H1 (cell line): ENCODE results near the gene GTF2F2. TPM values are rescaled to one million over a fixed set of nuclear protein-coding genes. Genes with fewer than 3 reads are reported as not detected.

Experiments
- CTCF ChIA-PET: fragments of 300-600 bp; sonication (Branson Sonifier 250); formaldehyde crosslinking; loops from one replicate; lab custom pipeline; 2021; ENCODE audit not compliant: partially characterized antibody; lab: Charles Lee
- POLR2A ChIA-PET: fragments of 300-600 bp; sonication (Branson Sonifier 250); formaldehyde crosslinking; loops from one replicate; lab custom pipeline; 2021; ENCODE audit warnings: inconsistent platforms; ENCODE audit not compliant: partially characterized antibody; lab: Charles Lee
- DNase-seq, 2 experiments: peaks; one replicate each; pipeline versions ENCODE4 v3.0.0 to v3.0.0-alpha.2; 2010 to 2022; ENCODE audit warnings: low spot score in 2 of 2, low read depth in 1 of 2, mixed read lengths in 1 of 2
- FAIRE-seq: peaks from 2 replicates; lab custom pipeline; 2011; peaks lifted over from hg19 to GRCh38; lab: Jason Lieb, UNC
- H2AFZ ChIP-seq: 2 replicates; pipeline ENCODE4 v1.8.1; 2012; ENCODE audit warnings: low read length, inconsistent platforms
- H2AK5ac ChIP-seq: 2 replicates; pipeline ENCODE4 v1.6.1; 2013; ENCODE audit warnings: low read depth, low read length
- H2BK120ac ChIP-seq: replicated peaks from 2 replicates; pipeline ENCODE3; 2013; ENCODE audit warnings: low read depth, low read length, inconsistent platforms
- H2BK12ac ChIP-seq: 2 replicates; pipeline ENCODE4 v1.6.1; 2013; ENCODE audit warnings: low read depth, low read length
- H2BK15ac ChIP-seq: 2 replicates; pipeline ENCODE4 v1.6.1; 2013; ENCODE audit warnings: low read length
- H2BK20ac ChIP-seq: 2 replicates; pipeline ENCODE4 v1.6.1; 2013; ENCODE audit warnings: low read length
- H2BK5ac ChIP-seq: 2 replicates; pipeline ENCODE4 v1.6.1; 2013; ENCODE audit warnings: low read depth, low read length
- H3K14ac ChIP-seq: 2 replicates; pipeline ENCODE4 v1.6.1; 2013; ENCODE audit warnings: inconsistent platforms; ENCODE audit not compliant: insufficient read length
- H3K18ac ChIP-seq: 2 replicates; pipeline ENCODE4 v1.6.1; 2013; ENCODE audit warnings: low read length; ENCODE audit errors: extremely low read depth
- H3K23ac ChIP-seq: 2 replicates; pipeline ENCODE4 v1.6.1; 2013; ENCODE audit warnings: inconsistent platforms; ENCODE audit not compliant: insufficient read length
- H3K23me2 ChIP-seq: 2 replicates; pipeline ENCODE4 v1.6.1; 2013; ENCODE audit warnings: low read depth, low read length
- H3K27ac ChIP-seq: 2 replicates; pipeline ENCODE4 v1.6.1; 2011; ENCODE audit warnings: low read depth, low read length, inconsistent platforms
- H3K27me3 ChIP-seq, 4 experiments: replicated peaks in 1 of 4; 1 replicate in 1 of 4; 2 replicates in 3 of 4; pipeline versions ENCODE4 v1.6.1 to v1.8.1; 2011 to 2013; ENCODE audit warnings: low read length in 3 of 4, mild to moderate bottlenecking in 3 of 4, inconsistent platforms in 2 of 4, mixed read lengths in 2 of 4, moderate library complexity in 1 of 4; ENCODE audit not compliant: control insufficient read depth in 3 of 4, insufficient read depth in 3 of 4; ENCODE audit errors: extremely low read depth in 1 of 4
- H3K36me3 ChIP-seq, 4 experiments: 2 replicates each; pipeline versions ENCODE4 v1.6.1 to v1.8.1; 2011 to 2013; ENCODE audit warnings: mild to moderate bottlenecking in 4 of 4, low read length in 3 of 4, moderate library complexity in 2 of 4, control low read depth in 1 of 4, inconsistent platforms in 1 of 4; ENCODE audit not compliant: insufficient read depth in 4 of 4, control insufficient read depth in 2 of 4
- H3K4ac ChIP-seq: replicated peaks from 2 replicates; pipeline ENCODE3; 2013; ENCODE audit warnings: low read length, low read depth, mixed read lengths, inconsistent platforms; ENCODE audit not compliant: insufficient read length
- H3K4me1 ChIP-seq, 4 experiments: replicated peaks in 1 of 4; 1 replicate in 1 of 4; 2 replicates in 3 of 4; pipeline versions ENCODE4 v1.6.1 to v1.8.1; 2011 to 2013; ENCODE audit warnings: low read length in 3 of 4, inconsistent platforms in 2 of 4, mixed read lengths in 1 of 4; ENCODE audit not compliant: insufficient read depth in 4 of 4, control insufficient read depth in 3 of 4
- H3K4me2 ChIP-seq, 2 experiments: 2 replicates each; pipeline versions ENCODE4 v1.6.1 to v1.8.1; 2011 to 2013; ENCODE audit warnings: low read depth in 2 of 2, low read length in 2 of 2, control low read depth in 1 of 2, inconsistent platforms in 1 of 2, mild to moderate bottlenecking in 1 of 2; ENCODE audit not compliant: insufficient read depth in 1 of 2
- H3K4me3 ChIP-seq, 4 experiments: fragments of 200-600, 300-600 bp in 1 of 4; sonication (generic), shearing (Covaris generic), sonication (Bioruptor Twin) in 1 of 4; 2 replicates each; pipeline versions ENCODE4 v1.5.1 to v1.8.1; 2011 to 2016; ENCODE audit warnings: low read length in 4 of 4, low read depth in 3 of 4, control low read depth in 2 of 4, inconsistent platforms in 2 of 4, mild to moderate bottlenecking in 2 of 4, mixed read lengths in 1 of 4, moderate library complexity in 1 of 4; ENCODE audit not compliant: insufficient read depth in 2 of 4; ENCODE audit errors: extremely low read depth in 1 of 4
- H3K56ac ChIP-seq: replicated peaks from 2 replicates; pipeline ENCODE3; 2013; ENCODE audit warnings: low read depth, mild to moderate bottlenecking, mixed read lengths, low read length, inconsistent platforms; ENCODE audit not compliant: insufficient read length
- H3K79me1 ChIP-seq: 2 replicates; pipeline ENCODE4 v1.6.1; 2013; ENCODE audit warnings: low read depth, low read length, control low read depth
- H3K79me2 ChIP-seq, 2 experiments: 2 replicates each; pipeline versions ENCODE4 v1.6.1 to v1.8.1; 2012 to 2013; ENCODE audit warnings: low read length in 2 of 2, mild to moderate bottlenecking in 2 of 2, inconsistent platforms in 1 of 2; ENCODE audit not compliant: insufficient read depth in 2 of 2, control insufficient read depth in 1 of 2
- H3K9ac ChIP-seq, 4 experiments: replicated peaks in 1 of 4; 1 replicate in 1 of 4; 2 replicates in 3 of 4; pipeline versions ENCODE4 v1.6.1 to v1.8.1; 2011 to 2013; ENCODE audit warnings: low read depth in 3 of 4, low read length in 3 of 4, control low read depth in 2 of 4, mild to moderate bottlenecking in 2 of 4, moderate library complexity in 2 of 4, inconsistent platforms in 1 of 4; ENCODE audit errors: extremely low read depth in 1 of 4
- H3K9me3 ChIP-seq, 2 experiments: 2 replicates each; pipeline versions ENCODE4 v1.6.1 to v1.8.1; 2012 to 2013; ENCODE audit warnings: mild to moderate bottlenecking in 2 of 2, moderate library complexity in 2 of 2, control low read depth in 1 of 2, inconsistent platforms in 1 of 2, low read depth in 1 of 2, low read length in 1 of 2, mixed read lengths in 1 of 2; ENCODE audit not compliant: insufficient read depth in 2 of 2
- H4K20me1 ChIP-seq, 2 experiments: replicated peaks in 1 of 2; 2 replicates each; pipeline versions ENCODE3 to v1.8.1; 2011 to 2013; ENCODE audit warnings: inconsistent platforms in 2 of 2, low read length in 2 of 2, mild to moderate bottlenecking in 1 of 2; ENCODE audit not compliant: insufficient read depth in 2 of 2, control insufficient read depth in 1 of 2
- H4K5ac ChIP-seq: 2 replicates; pipeline ENCODE4 v1.6.1; 2013; ENCODE audit warnings: low read length, low read depth, mixed read lengths, inconsistent platforms; ENCODE audit not compliant: insufficient read length
- H4K8ac ChIP-seq: 2 replicates; pipeline ENCODE4 v1.8.0; 2013; ENCODE audit warnings: mild to moderate bottlenecking, moderate library complexity, low read length, inconsistent platforms; ENCODE audit not compliant: insufficient read depth; ENCODE audit errors: extremely low read depth
- H4K91ac ChIP-seq: replicated peaks from 2 replicates; pipeline ENCODE3; 2013; ENCODE audit warnings: low read length, mixed read lengths, inconsistent platforms; ENCODE audit not compliant: insufficient read length
- ASH2L ChIP-seq: fragments of 200-600, 300-600 bp; sonication (generic); IDR thresholded peaks from one replicate; pipeline ENCODE4 v1.7.1; 2017; ENCODE audit warnings: low read length
- BACH1 ChIP-seq: IDR thresholded peaks from 2 replicates; pipeline ENCODE4 v1.6.1; 2012; ENCODE audit warnings: low read length, improper control_type of control experiment
- BCL11A ChIP-seq, 2 experiments: IDR thresholded peaks; one replicate each; pipeline ENCODE4 v1.6.1; 2011; ENCODE audit warnings: low read depth in 2 of 2, low read length in 2 of 2, mild to moderate bottlenecking in 2 of 2
- EZH2 ChIP-seq: fragments of 200-600 bp; sonication (generic); IDR thresholded peaks from 2 replicates; pipeline ENCODE4 v1.7.1; 2012; ENCODE audit warnings: low read depth, mild to moderate bottlenecking, moderate library complexity, low read length, inconsistent platforms; ENCODE audit not compliant: severe bottlenecking
- JUN ChIP-seq: IDR thresholded peaks from 2 replicates; pipeline ENCODE4 v1.6.1; 2011; ENCODE audit warnings: low read depth, mild to moderate bottlenecking, improper control_type of control experiment, low read length
- KDM1A ChIP-seq: fragments of 200-600, 300-600 bp; sonication (generic); IDR thresholded peaks from 2 replicates; pipeline ENCODE4 v1.7.1; 2016; ENCODE audit warnings: mild to moderate bottlenecking, low read length, borderline replicate concordance
- RAD21 ChIP-seq, 2 experiments: IDR thresholded peaks in 1 of 2; conservative IDR thresholded peaks in 1 of 2; 2 replicates each; pipeline ENCODE4 v1.6.1; 2011; ENCODE audit warnings: low read depth in 2 of 2, low read length in 2 of 2, improper control_type of control experiment in 1 of 2, inconsistent platforms in 1 of 2, mild to moderate bottlenecking in 1 of 2, moderate library complexity in 1 of 2
- RFX5 ChIP-seq: IDR thresholded peaks from 2 replicates; pipeline ENCODE4 v1.6.1; 2011; ENCODE audit warnings: low read depth, low read length, improper control_type of control experiment, borderline replicate concordance
- SP1 ChIP-seq: IDR thresholded peaks from 2 replicates; pipeline ENCODE4 v1.6.1; 2011; ENCODE audit warnings: low read depth, low read length
- TAF7 ChIP-seq: optimal IDR thresholded peaks from 2 replicates; pipeline ENCODE3; 2011; ENCODE audit warnings: low read depth, mild to moderate bottlenecking, inconsistent platforms, low read length, moderate library complexity, borderline replicate concordance
- WGBS, 2 experiments: shearing (Covaris generic) in 1 of 2; methylation state at CpG; one replicate each; pipeline versions ENCODE4 v1.1.6 to v1.1.7; 2013 to 2015; ENCODE audit warnings: low lambda C conversion rate in 2 of 2, mixed read lengths in 2 of 2, inconsistent platforms in 1 of 2, low coverage in 1 of 2, missing lambda C conversion rate in 1 of 2; ENCODE audit not compliant: insufficient replicate concordance in 2 of 2, insufficient coverage in 1 of 2, insufficient read length in 1 of 2; ENCODE audit errors: extremely low coverage in 1 of 2, missing lambda C conversion rate in 1 of 2; 5-methylcytosine and 5-hydroxymethylcytosine counted together
- polyA plus RNA-seq, 7 experiments: library from polyadenylated mRNA; depleted of rRNA in 3 of 7; stranded (reverse) in 5 of 7; unstranded in 2 of 7; fragments of >200 nt in 5 of 7; fragments of 200-250 nt in 2 of 7; gene quantifications; 1 replicate in 5 of 7; 2 replicates in 1 of 7; 4 replicates in 1 of 7; pipeline versions ENCODE4 v1.2.1 to v1.2.3, GENCODE V29; 2011 to 2013; ENCODE audit warnings: missing spikeins in 2 of 7, mixed read lengths in 2 of 7
- total RNA-seq: library from RNA; stranded (reverse); fragmentation: NEBNext Ultra II Directional; extraction: Animal tissue kit (Norgen Biotek cat#: 25700); gene quantifications from 2 replicates; pipeline ENCODE4 v1.2.1, GENCODE V29; 2021
- TF ChIP-seq, protein P1 (sequence below): IDR thresholded peaks from 2 replicates; pipeline ENCODE4 v1.6.1; 2011; ENCODE audit warnings: low read length, improper control_type of control experiment

Gene GTF2F2
- total and polyA plus RNA-seq, 2 of the 8 experiments (the other 6 are each of a cell fraction or from before 2014, with no cell fraction given), result 10.8 to 31.1 TPM

DNA sequence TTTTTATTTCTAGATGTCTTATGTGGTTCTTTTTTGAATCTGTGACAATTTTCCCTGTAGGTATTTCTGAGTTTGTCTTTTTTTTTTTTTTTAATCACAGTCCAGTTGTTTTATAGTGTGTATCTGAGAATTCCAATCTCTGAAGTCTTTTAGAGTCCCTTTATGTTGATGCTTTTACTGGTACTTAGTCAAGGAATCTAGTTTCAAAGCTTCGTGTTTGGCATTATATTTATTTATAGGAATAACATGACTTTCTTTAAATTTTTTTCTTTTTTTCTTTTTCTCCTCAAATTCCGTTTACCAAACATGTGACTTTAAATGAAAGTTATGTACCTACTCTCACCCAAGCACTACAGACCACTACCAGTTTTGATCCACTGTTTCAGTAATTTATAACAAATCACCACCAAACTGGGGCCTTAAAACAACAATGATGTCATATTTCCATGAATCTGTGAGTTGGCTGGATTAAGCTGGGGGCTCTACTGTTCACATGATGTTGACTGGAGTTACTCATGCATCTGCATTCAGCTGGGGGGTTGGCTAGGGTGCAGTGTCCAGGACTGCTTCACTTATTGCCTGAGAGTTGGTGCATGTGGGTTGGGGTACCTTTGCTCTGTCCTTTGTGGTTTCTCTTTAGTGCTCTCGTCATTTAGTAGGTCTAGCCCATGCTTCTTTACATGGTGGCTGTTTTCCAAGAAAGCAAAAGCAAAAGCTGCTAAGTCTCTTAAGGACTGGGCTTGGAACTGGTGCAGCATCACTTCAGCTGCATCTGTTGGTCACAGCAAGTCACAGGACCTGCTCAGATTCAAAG is 58.2 kb downstream of the GTF2F2 start:
- Histone ChIP-seq H3K4me2 (no peak overlapping the region), H3K4me3 (no peak overlapping the region), H4K8ac (no peak overlapping the region), H3K23me2 (no peaks in the 10 kb centered on the region), H4K91ac (no peak overlapping the region), H3K56ac (no peak overlapping the region), H2BK120ac (no peak overlapping the region), H2BK20ac (no peak overlapping the region), H3K23ac (no peak overlapping the region), H3K4me1 (no peaks in the 10 kb centered on the region; a peak in 2 of 7 replicates), H2AFZ (no peak overlapping the region), H3K27me3 (no peaks in the 10 kb centered on the region), H2BK15ac (no peak overlapping the region), H3K79me1 (peaks cover 5% of the 10 kb centered on the region; the same call in 1 of the 2 replicates), H3K9me3 (no peaks in the 10 kb centered on the region), H3K18ac (no peak overlapping the region), H2BK12ac (no peak overlapping the region), H3K36me3 (peaks cover 0 to 4% (median 0%) of the 10 kb centered on the region in 4 experiments; a peak in 1 of 8 replicates), H3K14ac (no peak overlapping the region), H2BK5ac (no peak overlapping the region), H3K4ac (no peak overlapping the region), H4K5ac (no peak overlapping the region), H3K79me2 (peaks cover 0 to 20% of the 10 kb centered on the region in 2 experiments; a peak in 1 of 4 replicates), H4K20me1 (no peaks in the 10 kb centered on the region), H3K9ac (no peak overlapping the region), H3K27ac (no peak overlapping the region), H2AK5ac (no peak overlapping the region)
- WGBS, 2 experiments, result 79 to 100% methylated on average over 1 to 3 of the region's 3 CpGs
- FAIRE-seq, result no peak
- CTCF ChIA-PET, result interaction anchor here (0.7 kb wide), 1 partner anchor 26 kb away, joined by 3 read pairs; no protein-coding TSS in a partner anchor
- no peak for DNase-seq
- POLR2A ChIA-PET, result interaction anchor here (0.6 to 1.5 kb wide), 2 partner anchors 9 to 153 kb away, joined by 3 read pairs; no protein-coding TSS in a partner anchor
- no peak for TF ChIP-seq RFX5
- no peak for TF ChIP-seq EZH2
- TF ChIP-seq BCL11A (IDR thresholded peaks at IDR 0.05; ENCODE audit: low read depth in 2 of 2, low read length in 2 of 2), result no peak
- TF ChIP-seq RAD21 (IDR thresholded peaks at IDR 0.05 in 1 of 2, conservative IDR thresholded peaks at IDR 0.05 in 1 of 2; ENCODE audit: low read depth in 2 of 2, low read length in 2 of 2), result no peak
- no peak for TF ChIP-seq ASH2L
- TF ChIP-seq SP1, result no peak
- TF ChIP-seq, protein P1, sequence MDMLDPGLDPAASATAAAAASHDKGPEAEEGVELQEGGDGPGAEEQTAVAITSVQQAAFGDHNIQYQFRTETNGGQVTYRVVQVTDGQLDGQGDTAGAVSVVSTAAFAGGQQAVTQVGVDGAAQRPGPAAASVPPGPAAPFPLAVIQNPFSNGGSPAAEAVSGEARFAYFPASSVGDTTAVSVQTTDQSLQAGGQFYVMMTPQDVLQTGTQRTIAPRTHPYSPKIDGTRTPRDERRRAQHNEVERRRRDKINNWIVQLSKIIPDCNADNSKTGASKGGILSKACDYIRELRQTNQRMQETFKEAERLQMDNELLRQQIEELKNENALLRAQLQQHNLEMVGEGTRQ, result no peak
- no peak for TF ChIP-seq TAF7
- no peak for TF ChIP-seq BACH1
- no peak for TF ChIP-seq JUN
- no peak for TF ChIP-seq KDM1A
